ENCODE measurements around the gene CXCL16. TPM values are rescaled to one million over a fixed set of nuclear protein-coding genes. Genes with fewer than 3 reads are reported as not detected.

CXCL16 gene
- total and polyA plus RNA-seq, 2 of the 13 experiments (the other 11 are each of a cell fraction or from before 2014, with no cell fraction given) = 9.4 to 101 TPM

GRCh38 chr17:4788807-4789700 lies 49.3 kb upstream of the CXCL16 start, which contains the start of gene GLTPD2:
GLTPD2 (plus strand) TSS chr17:4788964; CDS start chr17:4789012, 48 bp downstream.
- Histone ChIP-seq H3K4me3 (replicated peaks in 1 of 3; ENCODE audit: insufficient read depth in 1 of 3, low read depth in 2 of 3, low read length in 3 of 3) (peak within 1 kb of the TSS; percentile 89 to 94 (median 91)), H3K36me3 (replicated peaks in 1 of 2; ENCODE audit: control insufficient read depth in 1 of 2, insufficient read depth in 2 of 2, low read length in 2 of 2) (peaks cover 0 to 1% of the 10 kb centered on the region in 2 experiments; a peak in 3 of 5 replicates), H3K4me1 (ENCODE audit: insufficient read depth, low read length) (peaks cover 28% of the 10 kb centered on the region), H2AFZ (ENCODE audit: low read length) (no peak within 1 kb of the TSS), H3K27me3 (ENCODE audit: control insufficient read depth in 1 of 2, insufficient read depth in 2 of 2, low read length in 2 of 2) (no peaks in the 10 kb centered on the region; a peak in 1 of 5 replicates), H3K4me2 (ENCODE audit: low read depth, low read length) (peak within 1 kb of the TSS; percentile 96), H3K27ac (ENCODE audit: extremely low read length, insufficient read depth, low read length) (peak within 1 kb of the TSS; percentile 96), H3K9ac (ENCODE audit: insufficient read depth, low read depth, low read length) (peak within 1 kb of the TSS; percentile 97), H3K79me2 (ENCODE audit: insufficient read depth, low read length) (peaks cover 15% of the 10 kb centered on the region), H4K20me1 (ENCODE audit: insufficient read depth, low read length) (no peaks in the 10 kb centered on the region), H3K9me3 (ENCODE audit: low read length) (no peaks in the 10 kb centered on the region)
- BruUV-seq (replicated peaks) = TSS peak; percentile 91
- peak; percentile 71 for FAIRE-seq
- CTCF ChIA-PET (ENCODE audit: low intra/inter-chr PET ratio, low total read pairs) = interaction anchor here (1.5 to 4.1 kb wide), 5 partner anchors 10 to 100 kb away, joined by 4 to 51 read pairs (median 10); partner anchors contain the start of genes ARRB2 and MED11
- POLR2A ChIA-PET = interaction anchor here (0.8 to 6.4 kb wide), 30 partner anchors 10 to 151 kb away, joined by 3 to 317 read pairs (median 8); partner anchors contain the start of genes ARRB2, CXCL16, MED11 and MINK1
- DNase-seq (ENCODE audit: low spot score) = peak; percentile 82
- WGBS (ENCODE audit: low lambda C conversion rate) = 1% methylated on average over 29 of the region's 62 CpGs
- ATAC-seq = peak; percentile 80
- in situ Hi-C loops (cut with HindIII; ENCODE audit: extremely low pct_ligation_motif_present, low pct_unique_long_range_greater_than_20kb) = loop anchor here (10.0 kb wide), 1 partner anchor 54 kb away; the partner anchor contains the start of genes CXCL16, MED11 and ZMYND15
- intact Hi-C loops (cut with micrococcal nuclease; ENCODE audit: unreplicated experiment) = loop anchor here (1.0 to 2.0 kb wide), 3 partner anchors 30 to 79 kb away; partner anchors contain the start of genes ARRB2 and MED11
- TF ChIP-seq SIX4 (CRISPR knock-in tag; IDR thresholded peaks at IDR 0.05) = peak; percentile 54; the same call in 1 of the 2 replicates
- TF ChIP-seq ZNF724P (CRISPR knock-in tag; IDR thresholded peaks at IDR 0.05; ENCODE audit: borderline replicate concordance) = no peak
- peak; percentile 61; the same call in 1 of the 2 replicates for TF ChIP-seq MAZ (IDR thresholded peaks at IDR 0.05; ENCODE audit: borderline replicate concordance, low read depth, low read length)
- TF ChIP-seq MAZ (CRISPR knock-in tag; IDR thresholded peaks at IDR 0.05; ENCODE audit: low read depth) = peak; percentile 73
- TF ChIP-seq, protein P1, sequence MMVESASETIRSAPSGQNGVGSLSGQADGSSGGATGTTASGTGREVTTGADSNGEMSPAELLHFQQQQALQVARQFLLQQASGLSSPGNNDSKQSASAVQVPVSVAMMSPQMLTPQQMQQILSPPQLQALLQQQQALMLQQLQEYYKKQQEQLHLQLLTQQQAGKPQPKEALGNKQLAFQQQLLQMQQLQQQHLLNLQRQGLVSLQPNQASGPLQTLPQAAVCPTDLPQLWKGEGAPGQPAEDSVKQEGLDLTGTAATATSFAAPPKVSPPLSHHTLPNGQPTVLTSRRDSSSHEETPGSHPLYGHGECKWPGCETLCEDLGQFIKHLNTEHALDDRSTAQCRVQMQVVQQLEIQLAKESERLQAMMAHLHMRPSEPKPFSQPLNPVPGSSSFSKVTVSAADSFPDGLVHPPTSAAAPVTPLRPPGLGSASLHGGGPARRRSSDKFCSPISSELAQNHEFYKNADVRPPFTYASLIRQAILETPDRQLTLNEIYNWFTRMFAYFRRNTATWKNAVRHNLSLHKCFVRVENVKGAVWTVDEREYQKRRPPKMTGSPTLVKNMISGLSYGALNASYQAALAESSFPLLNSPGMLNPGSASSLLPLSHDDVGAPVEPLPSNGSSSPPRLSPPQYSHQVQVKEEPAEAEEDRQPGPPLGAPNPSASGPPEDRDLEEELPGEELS (CRISPR knock-in tag; IDR thresholded peaks at IDR 0.05) = peak; percentile 75
- TF ChIP-seq TERF1 (CRISPR knock-in tag; IDR thresholded peaks at IDR 0.05) = no peak
- TF ChIP-seq ZNF598 (CRISPR knock-in tag; IDR thresholded peaks at IDR 0.05; ENCODE audit: borderline replicate concordance) = no peak
- TF ChIP-seq AFF4 (CRISPR knock-in tag; IDR thresholded peaks at IDR 0.05) = no peak
- no peak; the same call in 1 of the 2 replicates for TF ChIP-seq DMTF1 (CRISPR knock-in tag; IDR thresholded peaks at IDR 0.05)
- TF ChIP-seq NBN (conservative IDR thresholded peaks at IDR 0.05) = no peak
- TF ChIP-seq ZNF792 (CRISPR knock-in tag; IDR thresholded peaks at IDR 0.05) = peak; percentile 27; the same call in 1 of the 2 replicates
- TF ChIP-seq NFATC3 (CRISPR knock-in tag; IDR thresholded peaks at IDR 0.05) = no peak
- TF ChIP-seq ZNF251 (CRISPR knock-in tag; IDR thresholded peaks at IDR 0.05) = no peak

Data from HepG2 (cell line).